Sigmoid colon (tissue), 3 donors: ENCODE results near the gene PIM3.

ENCODE experiments used
- POLR2A ChIP-seq, 2 donors: fragments of 450-650 bp; IDR thresholded peaks; one replicate each; pipeline ENCODE4 v1.6.1; 2016; ENCODE audit warnings: antibody characterized with exemption in 2 of 2, mild to moderate bottlenecking in 2 of 2, moderate library complexity in 2 of 2
- TF ChIP-seq, protein P1 (sequence below), 4 experiments: fragments of 450-650 bp in 3 of 4; fragments of 200-600 bp in 1 of 4; IDR thresholded peaks; one replicate each; pipeline ENCODE4 v1.5.1; 2016 to 2019; ENCODE audit warnings: antibody characterized with exemption in 4 of 4, mild to moderate bottlenecking in 3 of 4, moderate library complexity in 2 of 4

DNA sequence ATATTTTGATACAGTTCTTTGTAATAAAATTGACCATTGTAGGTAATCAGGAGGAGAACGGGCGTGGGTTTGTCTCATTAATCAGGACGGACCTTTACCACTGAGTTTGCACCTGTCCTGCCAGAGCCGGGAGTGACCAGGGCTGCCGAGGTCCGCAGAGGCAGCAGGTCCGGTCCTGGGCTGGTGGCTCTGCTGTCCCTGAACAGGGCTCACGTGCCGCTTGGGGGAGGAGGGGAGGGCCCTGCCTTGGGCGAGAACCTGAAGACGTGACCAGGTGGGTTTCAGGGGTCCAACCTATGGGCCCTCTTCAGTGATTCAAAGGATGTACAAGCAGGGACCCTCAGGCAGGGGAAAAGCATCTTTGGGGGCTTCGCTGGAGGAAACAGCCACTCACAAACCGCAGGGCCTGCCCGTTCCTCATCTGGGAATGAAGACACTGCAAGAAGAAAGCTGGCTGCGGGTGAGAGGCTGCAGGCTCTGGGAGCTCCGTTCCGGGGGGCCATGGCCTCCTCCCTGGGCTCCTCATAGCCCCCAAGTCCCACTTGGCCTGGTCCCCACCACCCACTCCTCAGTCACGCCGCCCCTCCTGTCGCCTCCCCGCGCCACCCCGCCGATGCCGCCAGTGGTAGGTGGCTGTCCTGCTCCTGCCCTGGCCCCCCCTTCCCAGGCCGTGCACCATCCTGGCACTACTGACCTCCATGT is 32.9 kb upstream of the PIM3 start:
- TF ChIP-seq, protein P1, sequence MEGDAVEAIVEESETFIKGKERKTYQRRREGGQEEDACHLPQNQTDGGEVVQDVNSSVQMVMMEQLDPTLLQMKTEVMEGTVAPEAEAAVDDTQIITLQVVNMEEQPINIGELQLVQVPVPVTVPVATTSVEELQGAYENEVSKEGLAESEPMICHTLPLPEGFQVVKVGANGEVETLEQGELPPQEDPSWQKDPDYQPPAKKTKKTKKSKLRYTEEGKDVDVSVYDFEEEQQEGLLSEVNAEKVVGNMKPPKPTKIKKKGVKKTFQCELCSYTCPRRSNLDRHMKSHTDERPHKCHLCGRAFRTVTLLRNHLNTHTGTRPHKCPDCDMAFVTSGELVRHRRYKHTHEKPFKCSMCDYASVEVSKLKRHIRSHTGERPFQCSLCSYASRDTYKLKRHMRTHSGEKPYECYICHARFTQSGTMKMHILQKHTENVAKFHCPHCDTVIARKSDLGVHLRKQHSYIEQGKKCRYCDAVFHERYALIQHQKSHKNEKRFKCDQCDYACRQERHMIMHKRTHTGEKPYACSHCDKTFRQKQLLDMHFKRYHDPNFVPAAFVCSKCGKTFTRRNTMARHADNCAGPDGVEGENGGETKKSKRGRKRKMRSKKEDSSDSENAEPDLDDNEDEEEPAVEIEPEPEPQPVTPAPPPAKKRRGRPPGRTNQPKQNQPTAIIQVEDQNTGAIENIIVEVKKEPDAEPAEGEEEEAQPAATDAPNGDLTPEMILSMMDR (IDR thresholded peaks at IDR 0.05): no peak
- no peak for TF ChIP-seq POLR2A (IDR thresholded peaks at IDR 0.05)
